Activated T-helper 1 cell treated with anti-CD3 and anti-CD28 coated beads, Interleukin-2, amount 50 U/mL, for 16 hours (primary cell): ENCODE data around the gene GEMIN7.
"Not testable (repeated sequence)": the region's sequence is repeated elsewhere in the genome, so short reads cannot be mapped to it uniquely, and the experiment has no call there.

Experiments used
- DNase-seq, 2 donors: peaks; one replicate each; pipeline ENCODE4 v3.0.0-alpha.2; 2020; ENCODE audit warnings: low read depth in 1 of 2, low spot score in 1 of 2

Gene GEMIN7

DNA sequence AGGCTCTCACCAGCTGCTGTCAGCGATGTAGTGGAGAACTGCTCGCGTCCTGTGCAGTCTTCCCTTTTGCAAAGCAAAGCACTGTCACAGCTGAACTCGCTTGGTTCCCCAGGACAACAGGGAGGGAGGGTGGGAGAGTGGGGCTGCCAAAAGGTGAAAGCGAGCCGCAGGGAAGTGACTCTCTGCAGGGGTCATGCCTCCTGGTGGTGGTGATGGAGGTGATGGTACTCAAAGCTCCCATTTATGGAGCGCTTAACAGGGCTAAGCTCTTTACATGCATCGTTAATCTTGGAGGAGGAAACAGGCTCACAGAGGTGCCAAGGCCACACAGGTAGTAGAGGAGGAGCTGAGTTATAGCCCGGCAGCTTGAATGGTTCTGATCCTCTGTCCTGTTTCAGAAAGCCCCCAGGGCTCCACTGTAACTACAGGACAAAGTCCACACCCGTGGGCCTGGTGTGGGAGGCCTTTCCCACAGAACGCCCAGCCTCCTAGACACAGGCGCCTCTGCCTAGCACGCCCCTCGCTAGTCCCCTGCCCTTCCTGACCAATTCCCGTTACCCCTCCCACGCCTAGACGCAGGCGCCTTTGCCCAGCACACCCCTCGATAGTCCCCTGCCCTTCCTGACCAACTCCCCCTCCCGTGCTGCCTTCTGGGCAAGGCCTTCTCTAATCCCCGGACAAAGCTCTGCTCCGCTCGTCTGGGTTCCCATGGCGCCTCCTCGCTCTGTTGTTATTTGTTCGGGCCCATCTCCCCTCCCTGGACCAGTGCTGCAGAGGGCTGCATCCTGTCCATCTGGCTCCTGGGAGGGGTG is 24.7 kb downstream of the GEMIN7 start:
- DNase-seq, result no peak

GRCh38 chr19:45104658-45105349 is 25.7 kb downstream of the GEMIN7 start:
- DNase-seq, result no peak

DNA sequence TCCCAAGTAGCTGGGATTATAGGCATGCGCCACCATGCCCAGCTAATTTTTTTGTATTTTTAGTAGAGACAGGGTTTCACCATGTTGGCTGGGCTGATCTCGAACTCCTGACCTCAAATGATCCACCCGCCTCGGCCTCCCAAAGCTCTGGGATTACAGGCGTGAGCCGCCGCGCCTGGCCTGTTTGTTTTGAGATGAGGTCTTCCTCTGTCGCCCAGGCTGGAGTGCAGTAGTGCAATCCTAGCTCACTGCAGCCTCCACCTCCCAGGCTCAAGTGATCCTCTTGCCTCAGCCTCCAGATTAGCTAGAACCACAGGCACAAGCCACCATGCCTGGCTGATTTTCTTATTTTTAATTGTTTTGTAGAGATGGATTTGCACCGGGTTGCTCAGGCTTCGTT is 27.3 kb downstream of the GEMIN7 start:
- DNase-seq, result not testable (repeated sequence)

DNA sequence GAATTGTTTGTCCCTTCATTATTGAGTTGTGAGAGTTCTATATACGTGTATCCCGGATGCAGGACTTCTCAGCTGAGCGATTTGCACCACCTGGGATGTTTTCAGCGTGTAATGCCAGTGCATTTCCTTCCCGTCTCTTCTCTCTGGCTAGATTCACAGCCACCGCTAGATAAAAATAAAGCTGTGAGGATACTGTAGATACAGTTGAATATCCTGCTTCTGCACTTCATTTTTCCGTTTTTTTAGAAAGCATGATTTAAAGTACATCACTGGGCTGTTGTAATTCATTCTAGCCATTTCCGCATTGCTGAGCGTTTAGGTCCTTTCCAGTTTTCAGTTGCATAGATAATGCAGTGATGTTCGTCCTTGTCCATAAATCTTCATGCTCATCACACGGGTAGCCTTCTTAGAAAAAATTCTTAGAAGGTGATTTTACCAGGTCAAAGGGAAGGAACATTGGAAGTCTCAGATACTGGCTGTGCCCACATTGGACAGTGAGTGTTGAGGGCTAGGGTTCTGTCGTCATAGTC is 28.6 kb downstream of the GEMIN7 start:
- no peak for DNase-seq

- no peak for DNase-seq
These were observed 31.8 kb downstream of the GEMIN7 start for GRCh38 chr19:45110851-45111266.

GRCh38 chr19:45112111-45112827 is 33.2 kb downstream of the GEMIN7 start:
- DNase-seq, result no peak

- no peak for DNase-seq
These were observed 34.6 kb downstream of the GEMIN7 start for GRCh38 chr19:45113628-45114027.

GRCh38 chr19:45114116-45114515 is 35.1 kb downstream of the GEMIN7 start:
- no peak for DNase-seq

- no peak for DNase-seq
These were observed 37.0 kb downstream of the GEMIN7 start for GRCh38 chr19:45115809-45116615.

DNA sequence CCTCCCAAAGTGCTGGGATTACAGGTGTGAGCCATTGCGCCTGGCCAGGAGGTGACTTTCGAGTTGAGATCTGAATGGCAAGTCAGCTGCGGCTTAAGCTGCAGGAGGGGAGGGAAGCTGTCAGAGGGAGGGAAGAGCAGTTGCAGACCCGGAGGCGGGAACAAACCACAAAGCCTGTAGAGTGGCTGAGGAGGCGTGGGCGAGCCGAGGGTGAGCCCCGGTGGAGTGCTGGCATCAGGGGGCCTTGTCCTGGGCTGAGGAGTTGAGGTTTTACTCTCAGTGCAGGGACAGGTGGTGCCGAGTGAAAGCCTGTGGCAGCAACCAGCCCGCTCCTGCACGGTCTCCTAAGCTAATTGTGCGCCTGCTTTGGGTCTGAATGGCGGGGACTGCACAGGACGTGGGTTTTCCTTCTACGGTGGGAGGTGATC is 38.1 kb downstream of the GEMIN7 start:
- DNase-seq, result peak in 1 of 2 donors; percentile 18

DNA sequence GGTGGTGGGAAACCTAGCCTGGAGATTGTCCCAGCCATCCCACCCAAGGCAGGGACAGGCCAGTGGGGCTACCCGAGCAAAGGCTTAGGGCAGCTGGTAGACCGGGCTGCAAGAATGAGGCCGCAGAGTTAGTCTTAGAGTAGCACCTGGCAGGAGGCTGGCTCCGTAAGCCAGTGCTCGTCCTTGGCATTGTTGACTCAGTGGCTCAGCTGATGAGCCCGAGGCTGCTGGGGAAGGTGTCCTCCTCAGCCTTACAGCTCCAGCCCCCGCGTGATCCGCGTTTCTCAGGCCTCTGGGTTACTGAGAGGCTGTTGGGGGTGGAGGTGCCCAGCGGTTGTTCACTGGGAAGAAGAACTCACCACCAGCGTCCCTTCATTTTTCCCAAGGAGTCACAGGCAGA is 38.6 kb downstream of the GEMIN7 start:
- DNase-seq, result no peak

DNA sequence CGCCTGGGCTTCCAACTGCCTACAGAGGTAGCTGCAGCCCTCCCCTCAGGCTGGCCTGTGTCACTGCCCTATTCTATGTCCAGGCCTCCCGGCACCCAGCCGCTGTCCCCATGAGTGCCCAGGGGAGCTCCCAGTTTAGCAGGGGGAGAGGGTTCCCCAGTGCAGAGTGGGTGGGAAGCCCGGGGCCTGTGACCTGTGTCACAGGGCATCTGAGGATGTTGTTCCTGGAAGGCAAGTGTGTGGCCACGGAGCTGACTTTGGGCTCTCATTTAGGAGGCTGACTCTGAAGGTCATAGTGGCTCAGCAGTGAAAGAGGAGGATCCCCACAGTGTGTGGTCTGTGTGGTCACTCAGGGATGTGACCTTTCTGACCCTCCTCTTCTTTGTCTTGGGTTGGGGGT is 39.0 kb downstream of the GEMIN7 start:
- DNase-seq, result no peak

GRCh38 chr19:45118591-45119355 is 39.7 kb downstream of the GEMIN7 start:
- DNase-seq, result not testable (repeated sequence)

DNA sequence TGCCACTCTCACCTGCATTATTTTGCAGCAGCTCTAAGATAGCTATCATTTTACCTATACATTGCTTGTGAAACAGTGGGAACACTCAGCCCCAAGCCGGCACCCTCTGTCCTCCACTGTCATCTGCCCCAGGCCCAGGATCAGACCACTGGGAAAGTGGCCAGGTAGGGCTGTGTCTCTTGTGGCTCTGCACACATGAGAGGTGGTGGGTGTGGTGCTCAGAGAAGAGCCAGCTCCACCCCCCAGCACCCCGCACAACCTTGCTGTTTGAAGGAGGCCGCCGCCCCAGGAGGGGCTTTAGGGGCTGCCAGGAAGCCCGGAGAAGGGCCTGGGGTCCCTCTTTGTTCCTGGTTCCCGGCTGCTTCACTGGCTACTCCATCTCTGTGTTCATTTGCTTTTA is 40.5 kb downstream of the GEMIN7 start:
- DNase-seq, result no peak

GRCh38 chr19:45121827-45122345 is 42.8 kb downstream of the GEMIN7 start:
- no peak for DNase-seq

DNA sequence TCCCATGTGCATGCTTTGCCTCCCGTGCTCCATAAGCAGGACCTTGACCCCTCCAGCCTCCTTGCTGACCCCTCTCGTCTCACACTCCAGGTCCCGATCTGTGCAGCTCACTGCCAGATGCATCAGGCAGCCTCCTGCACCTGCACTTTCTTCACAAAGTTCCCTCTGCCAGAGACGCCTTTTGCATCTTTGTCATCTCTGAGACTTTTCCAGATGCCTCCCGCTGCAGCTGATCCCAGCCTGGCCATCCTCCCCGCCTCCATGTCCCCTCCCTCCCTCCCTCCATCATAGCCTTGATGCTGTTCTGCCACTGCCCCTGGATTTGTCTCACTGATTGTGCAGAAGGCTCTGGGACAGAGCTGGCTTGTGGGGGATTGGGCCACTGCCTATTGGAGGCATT is 43.8 kb downstream of the GEMIN7 start:
- no peak for DNase-seq

DNA sequence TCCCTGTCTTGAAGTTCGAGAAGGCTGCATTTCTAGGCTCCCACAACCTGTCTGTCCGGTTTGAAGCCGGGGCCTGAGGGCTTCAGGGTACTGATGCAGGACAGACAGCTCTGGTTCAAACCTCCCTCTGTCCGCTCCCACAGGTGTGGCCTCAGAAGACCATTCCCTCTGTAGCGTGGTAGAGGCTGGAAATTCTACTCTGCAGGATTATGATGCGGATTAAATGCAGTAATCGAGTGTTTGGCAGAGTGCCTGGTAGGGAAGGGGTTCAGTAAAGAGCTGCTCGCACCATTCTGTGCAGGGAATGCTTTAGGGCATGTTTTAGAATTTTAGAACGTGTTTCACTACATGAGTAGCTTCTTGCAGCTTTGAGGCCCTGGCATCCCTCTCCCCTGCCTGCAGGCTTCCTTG is 44.4 kb downstream of the GEMIN7 start:
- DNase-seq, result no peak

GRCh38 chr19:45124021-45124420 is 45.0 kb downstream of the GEMIN7 start:
- no peak for DNase-seq

- no peak for DNase-seq
These were observed 46.3 kb downstream of the GEMIN7 start for GRCh38 chr19:45125360-45125759.

- DNase-seq, result peak; percentile 37 to 42
These were observed 47.0 kb downstream of the GEMIN7 start for GRCh38 chr19:45125975-45126493.
